IPS-15b (cell line): ENCODE results near the gene CALCB.

Experiments
- H3K27me3 ChIP-seq: one replicate; pipeline ENCODE4 v1.6.1; 2013; ENCODE audit warnings: low read length; ENCODE audit not compliant: control insufficient read depth, insufficient read depth
- H3K36me3 ChIP-seq: one replicate; pipeline ENCODE4 v1.6.1; 2013; ENCODE audit warnings: low read length; ENCODE audit not compliant: control insufficient read depth, insufficient read depth
- H3K4me1 ChIP-seq: one replicate; pipeline ENCODE4 v1.6.1; 2013; ENCODE audit warnings: mild to moderate bottlenecking, low read length; ENCODE audit not compliant: control insufficient read depth, insufficient read depth
- H3K4me3 ChIP-seq: one replicate; pipeline ENCODE4 v1.5.1; 2013; ENCODE audit warnings: low read depth, low read length
- H3K9ac ChIP-seq: one replicate; pipeline ENCODE4 v1.6.1; 2013; ENCODE audit warnings: low read depth, mild to moderate bottlenecking, low read length
- H3K9me3 ChIP-seq: one replicate; pipeline ENCODE4 v1.6.1; 2013; ENCODE audit warnings: mild to moderate bottlenecking, low read length; ENCODE audit not compliant: control insufficient read depth, insufficient read depth

CALCB gene

GRCh38 chr11:15111215-15111614, 37.8 kb downstream of the CALCB start:
- Histone ChIP-seq H3K4me3 (no peak overlapping the region), H3K4me1 (peaks cover 2% of the 10 kb centered on the region), H3K9me3 (no peaks in the 10 kb centered on the region), H3K36me3 (no peaks in the 10 kb centered on the region), H3K27me3 (peaks cover 28% of the 10 kb centered on the region), H3K9ac (no peak overlapping the region)

GRCh38 chr11:15112131-15112541, 38.7 kb downstream of the CALCB start:
- H3K4me1 ChIP-seq = peaks cover 2% of the 10 kb centered on the region
- no peak overlapping the region for H3K4me3 ChIP-seq
- no peaks in the 10 kb centered on the region for H3K36me3 ChIP-seq
- peaks cover 31% of the 10 kb centered on the region for H3K27me3 ChIP-seq
- no peaks in the 10 kb centered on the region for H3K9me3 ChIP-seq
- no peak overlapping the region for H3K9ac ChIP-seq

- peaks cover 31% of the 10 kb centered on the region for H3K27me3 ChIP-seq
- H3K4me1 ChIP-seq = peaks cover 2% of the 10 kb centered on the region
- no peak overlapping the region for H3K4me3 ChIP-seq
- no peak overlapping the region for H3K9ac ChIP-seq
- no peaks in the 10 kb centered on the region for H3K36me3 ChIP-seq
- no peaks in the 10 kb centered on the region for H3K9me3 ChIP-seq
These were observed 40.0 kb downstream of the CALCB start for GRCh38 chr11:15113381-15113780.

- Histone ChIP-seq H3K9me3 (no peaks in the 10 kb centered on the region), H3K36me3 (no peaks in the 10 kb centered on the region), H3K9ac (no peak within 1 kb of the TSS), H3K4me3 (peak within 1 kb of the TSS; percentile 48), H3K4me1 (peaks cover 2% of the 10 kb centered on the region), H3K27me3 (peaks cover 31% of the 10 kb centered on the region)
These were observed 41.4 kb downstream of the CALCB start, which contains the start of gene INSC for GRCh38 chr11:15114501-15115475. TSS of gene INSC (plus strand) at chr11:15114923. CDS start at chr11:15149175, 34,252 bp downstream.

GRCh38 chr11:15115686-15116085, 42.3 kb downstream of the CALCB start:
- Histone ChIP-seq H3K9me3 (no peaks in the 10 kb centered on the region), H3K27me3 (peaks cover 31% of the 10 kb centered on the region), H3K9ac (no peak overlapping the region), H3K4me3 (no peak overlapping the region), H3K4me1 (peaks cover 2% of the 10 kb centered on the region), H3K36me3 (no peaks in the 10 kb centered on the region)

GRCh38 chr11:15117751-15118150, 44.4 kb downstream of the CALCB start:
- Histone ChIP-seq H3K4me3 (no peak overlapping the region), H3K4me1 (peaks cover 2% of the 10 kb centered on the region), H3K27me3 (peaks cover 30% of the 10 kb centered on the region), H3K36me3 (no peaks in the 10 kb centered on the region), H3K9me3 (no peaks in the 10 kb centered on the region), H3K9ac (no peak overlapping the region)

GRCh38 chr11:15118431-15118830, 45.0 kb downstream of the CALCB start:
- Histone ChIP-seq H3K4me1 (peaks cover 2% of the 10 kb centered on the region), H3K9ac (no peak overlapping the region), H3K36me3 (peaks cover 2% of the 10 kb centered on the region), H3K27me3 (peaks cover 25% of the 10 kb centered on the region), H3K9me3 (no peaks in the 10 kb centered on the region), H3K4me3 (no peak overlapping the region)

- H3K36me3 ChIP-seq = peaks cover 2% of the 10 kb centered on the region
- no peaks in the 10 kb centered on the region for H3K9me3 ChIP-seq
- no peak overlapping the region for H3K9ac ChIP-seq
- no peaks in the 10 kb centered on the region for H3K4me1 ChIP-seq
- peaks cover 18% of the 10 kb centered on the region for H3K27me3 ChIP-seq
- H3K4me3 ChIP-seq = no peak overlapping the region
These were observed 46.0 kb downstream of the CALCB start for GRCh38 chr11:15119352-15119751.

GRCh38 chr11:15119826-15120225, 46.4 kb downstream of the CALCB start:
- peaks cover 15% of the 10 kb centered on the region for H3K27me3 ChIP-seq
- no peak overlapping the region for H3K9ac ChIP-seq
- peaks cover 2% of the 10 kb centered on the region for H3K36me3 ChIP-seq
- H3K9me3 ChIP-seq = no peaks in the 10 kb centered on the region
- H3K4me1 ChIP-seq = no peaks in the 10 kb centered on the region
- no peak overlapping the region for H3K4me3 ChIP-seq

- Histone ChIP-seq H3K4me3 (no peak overlapping the region), H3K36me3 (peaks cover 2% of the 10 kb centered on the region), H3K27me3 (no peaks in the 10 kb centered on the region), H3K9ac (no peak overlapping the region), H3K4me1 (no peaks in the 10 kb centered on the region), H3K9me3 (no peaks in the 10 kb centered on the region)
These were observed 50.5 kb downstream of the CALCB start for GRCh38 chr11:15123849-15124248.

- H3K4me1 ChIP-seq = no peaks in the 10 kb centered on the region
- H3K36me3 ChIP-seq = peaks cover 2% of the 10 kb centered on the region
- no peak overlapping the region for H3K9ac ChIP-seq
- H3K9me3 ChIP-seq = no peaks in the 10 kb centered on the region
- H3K4me3 ChIP-seq = no peak overlapping the region
- H3K27me3 ChIP-seq = no peaks in the 10 kb centered on the region
These were observed 51.1 kb downstream of the CALCB start for GRCh38 chr11:15124528-15124927.

- no peaks in the 10 kb centered on the region for H3K9me3 ChIP-seq
- H3K9ac ChIP-seq = no peak overlapping the region
These were observed 53.9 kb downstream of the CALCB start for GRCh38 chr11:15127341-15127740.

More at GRCh38 chr11:15127341-15127740, 53.9 kb downstream of the CALCB start:
- H3K36me3 ChIP-seq = peaks cover 2% of the 10 kb centered on the region
- no peaks in the 10 kb centered on the region for H3K27me3 ChIP-seq
- no peak overlapping the region for H3K4me3 ChIP-seq
- H3K4me1 ChIP-seq = no peaks in the 10 kb centered on the region
